HG03442 (cell line): ENCODE results near the gene CACNB3.
"Not testable (repeated sequence)": the region's sequence is repeated elsewhere in the genome, so short reads cannot be mapped to it uniquely, and the experiment has no call there.

Experiments used
- ATAC-seq: cut with Tn5 transposase; IDR thresholded peaks from one replicate; pipeline ENCODE4 v1.9.1; 2021; ENCODE audit warnings: mild to moderate bottlenecking, moderate library complexity; ENCODE audit not compliant: unreplicated experiment

The CACNB3 gene

GRCh38 chr12:48816143-48816854 is 2.0 kb upstream of the CACNB3 start:
- no peak for ATAC-seq

- ATAC-seq = no peak
These were observed 715 bp downstream of the CACNB3 start for GRCh38 chr12:48818831-48819590.

- ATAC-seq = no peak
These were observed 1.9 kb downstream of the CACNB3 start for GRCh38 chr12:48819986-48820725.

- ATAC-seq = no peak
These were observed 3.8 kb downstream of the CACNB3 start for GRCh38 chr12:48822139-48822538.

- no peak for ATAC-seq
These were observed 4.4 kb downstream of the CACNB3 start for GRCh38 chr12:48822711-48823110.

GRCh38 chr12:48823281-48823680 is 5.0 kb downstream of the CACNB3 start:
- no peak for ATAC-seq

- no peak for ATAC-seq
These were observed 5.8 kb downstream of the CACNB3 start for GRCh38 chr12:48824112-48824511.

GRCh38 chr12:48824905-48825304 is 6.6 kb downstream of the CACNB3 start:
- ATAC-seq = no peak

GRCh38 chr12:48826209-48826855 is 8.0 kb downstream of the CACNB3 start:
- ATAC-seq = no peak

- ATAC-seq = no peak
These were observed 8.7 kb downstream of the CACNB3 start for GRCh38 chr12:48827026-48827425.

GRCh38 chr12:48827513-48828096 is 9.3 kb downstream of the CACNB3 start:
- ATAC-seq = no peak

GRCh38 chr12:48828293-48828692 is 10.0 kb downstream of the CACNB3 start:
- ATAC-seq = no peak

- no peak for ATAC-seq
These were observed 10.7 kb downstream of the CACNB3 start for GRCh38 chr12:48828841-48829575.

GRCh38 chr12:48831257-48831656 is 13.0 kb downstream of the CACNB3 start:
- ATAC-seq = no peak

GRCh38 chr12:48832321-48833060 is 14.2 kb downstream of the CACNB3 start:
- no peak for ATAC-seq

GRCh38 chr12:48838048-48838447 is 19.8 kb downstream of the CACNB3 start:
- ATAC-seq = no peak

- ATAC-seq = not testable (repeated sequence)
These were observed 23.7 kb downstream of the CACNB3 start for GRCh38 chr12:48842021-48842420.

GRCh38 chr12:48851883-48852733 is 33.8 kb downstream of the CACNB3 start, which contains the start of gene DDX23:
Gene DDX23 (minus strand): TSS chr12:48852163. CDS start chr12:48845782, 6,381 bp downstream.
- ATAC-seq = peak; percentile 93
